CD4-positive, alpha-beta T cell (primary cell): ENCODE results near the gene SMAP2. TPM values are rescaled to one million over a fixed set of nuclear protein-coding genes. Genes with fewer than 3 reads are reported as not detected.

Source experiments
- ATAC-seq: fragments of 200-7000 bp; cut with Tn5 transposase; one replicate; pipeline ENCODE4 v1.10.0; 2022; ENCODE audit warnings: mild to moderate bottlenecking; ENCODE audit not compliant: poor library complexity
- CTCF ChIA-PET: fragments of 350-600 bp; sonication (Branson Sonifier 250); formaldehyde crosslinking; loops from one replicate; lab custom pipeline; 2021; ENCODE audit warnings: antibody characterized with exemption, inconsistent platforms; lab: Charles Lee
- POLR2A ChIA-PET: fragments of 350-600 bp; sonication (Branson Sonifier 250); formaldehyde crosslinking; loops from one replicate; lab custom pipeline; 2021; ENCODE audit warnings: antibody characterized with exemption, inconsistent platforms; lab: Charles Lee
- DNase-seq, 14 experiments: peaks; one replicate each; pipeline ENCODE4 v3.0.0-alpha.2; 2013 to 2020; ENCODE audit warnings: mixed read lengths in 2 of 14
- H3K27ac ChIP-seq, 2 donors: one replicate each; pipeline versions ENCODE4 v1.5.1 to v1.7.0; 2013; ENCODE audit warnings: low read length in 2 of 2, low read depth in 1 of 2, mild to moderate bottlenecking in 1 of 2
- H3K27me3 ChIP-seq, 2 experiments: 1 replicate in 1 of 2; 2 replicates in 1 of 2; pipeline versions ENCODE4 v1.6.1 to v1.7.0; 2013; ENCODE audit warnings: low read length in 2 of 2, control low read depth in 1 of 2, mild to moderate bottlenecking in 1 of 2, moderate library complexity in 1 of 2; ENCODE audit not compliant: insufficient read depth in 2 of 2, control insufficient read depth in 1 of 2
- H3K36me3 ChIP-seq: one replicate; pipeline ENCODE4 v1.6.1; 2013; ENCODE audit warnings: low read length, control low read depth; ENCODE audit not compliant: insufficient read depth
- H3K4me1 ChIP-seq: one replicate; pipeline ENCODE4 v1.6.1; 2013; ENCODE audit warnings: low read length, control low read depth; ENCODE audit not compliant: insufficient read depth
- H3K4me3 ChIP-seq: one replicate; pipeline ENCODE4 v1.5.1; 2013; ENCODE audit warnings: mild to moderate bottlenecking, low read length, moderate library complexity
- H3K9me3 ChIP-seq, 2 experiments: 1 replicate in 1 of 2; 2 replicates in 1 of 2; pipeline versions ENCODE4 v1.6.1 to v1.7.0; 2013; ENCODE audit warnings: low read length in 2 of 2, mild to moderate bottlenecking in 2 of 2, control low read depth in 1 of 2, moderate library complexity in 1 of 2; ENCODE audit not compliant: control insufficient read depth in 1 of 2, insufficient read depth in 1 of 2
- H3K27ac Mint-ChIP-seq: one replicate; pipeline ENCODE4 v1.8.0; 2020; ENCODE audit warnings: mixed read lengths
- H3K27me3 Mint-ChIP-seq: one replicate; pipeline ENCODE4 v1.8.0; 2021; ENCODE audit warnings: mixed read lengths
- H3K36me3 Mint-ChIP-seq: one replicate; pipeline ENCODE4 v1.8.0; 2021; ENCODE audit warnings: low read depth, mixed read lengths
- H3K4me1 Mint-ChIP-seq: one replicate; pipeline ENCODE4 v1.8.0; 2021; ENCODE audit warnings: low read depth, mixed read lengths
- H3K4me3 Mint-ChIP-seq: one replicate; pipeline ENCODE4 v1.8.0; 2020; ENCODE audit warnings: mild to moderate bottlenecking, mixed read lengths
- H3K9me3 Mint-ChIP-seq: one replicate; pipeline ENCODE4 v1.8.0; 2020; ENCODE audit warnings: mixed read lengths
- intact Hi-C, 2 experiments: fragments of 100-400 bp; cut with DNase I in 1 of 2; cut with micrococcal nuclease in 1 of 2; formaldehyde crosslinking; loops; one replicate each; pipeline versions ENCODE4 v1.15.1 to v1.9.0; 2023 to 2025; cut with DNase I, micrococcal nuclease
- total RNA-seq, 174 experiments: library from RNA in 2 of 174; stranded (reverse) in 2 of 174; gene quantifications; one replicate each; pipeline ENCODE4 v1.2.3 and lab custom pipeline; 2021 to 2026
- TF ChIP-seq, protein P1 (sequence below): fragments of 200-600 bp; IDR thresholded peaks from one replicate; pipeline ENCODE4 v1.8.0; 2022; ENCODE audit warnings: antibody characterized with exemption, mild to moderate bottlenecking

SMAP2 gene
- total RNA-seq, 2 experiments from 2014 or later, result 214 to 216 TPM

DNA sequence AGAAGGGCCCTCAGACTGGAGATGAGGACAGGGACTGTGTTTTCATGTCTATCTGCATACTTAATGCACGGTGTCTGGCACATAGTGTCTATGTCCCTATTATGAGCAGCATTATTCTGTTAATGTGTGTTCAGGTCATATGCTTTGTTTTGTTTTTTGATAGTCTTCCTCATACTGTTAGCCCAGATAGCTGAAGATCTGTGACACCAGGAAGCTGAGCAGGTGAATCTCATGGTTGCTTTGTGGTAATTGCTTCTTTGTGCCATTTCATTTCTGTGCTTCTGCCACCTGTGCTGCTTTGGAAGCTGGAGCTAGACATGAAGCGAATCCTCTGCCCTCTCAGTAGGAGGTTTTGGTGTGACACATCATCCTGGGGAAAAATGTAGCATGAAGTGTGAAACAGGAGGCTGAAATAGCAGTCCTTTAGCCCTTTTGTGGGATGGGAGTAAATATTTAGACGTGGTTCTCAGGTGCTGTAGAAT lies 15.8 kb downstream of the SMAP2 start:
- intact Hi-C loops, result loop anchor here in 1 of 2 experiments (10.0 kb wide), 1 partner anchor 135 kb away; the partner anchor contains the start of gene ZMPSTE24
- Mint-ChIP-seq H3K4me1 (peaks cover 86% of the 10 kb centered on the region), H3K27me3 (no peaks in the 10 kb centered on the region), H3K27ac (peak overlapping the region; percentile 96), H3K4me3 (peak overlapping the region; percentile 89), H3K9me3 (no peaks in the 10 kb centered on the region), H3K36me3 (peaks cover 44% of the 10 kb centered on the region)
- ChIA-PET POLR2A (interaction anchor here (0.9 to 10.9 kb wide), 9 partner anchors 9 to 302 kb away, joined by 3 to 304 read pairs (median 5); partner anchors contain the start of genes NFYC and SMAP2), CTCF (interaction anchor here (1.2 to 1.9 kb wide), 2 partner anchors 51 to 73 kb away, joined by 4 to 6 read pairs; no protein-coding TSS in a partner anchor)
- H3K4me3 ChIP-seq, result peak overlapping the region; percentile 53
- peaks cover 96% of the 10 kb centered on the region for H3K4me1 ChIP-seq
- TF ChIP-seq, protein P1, sequence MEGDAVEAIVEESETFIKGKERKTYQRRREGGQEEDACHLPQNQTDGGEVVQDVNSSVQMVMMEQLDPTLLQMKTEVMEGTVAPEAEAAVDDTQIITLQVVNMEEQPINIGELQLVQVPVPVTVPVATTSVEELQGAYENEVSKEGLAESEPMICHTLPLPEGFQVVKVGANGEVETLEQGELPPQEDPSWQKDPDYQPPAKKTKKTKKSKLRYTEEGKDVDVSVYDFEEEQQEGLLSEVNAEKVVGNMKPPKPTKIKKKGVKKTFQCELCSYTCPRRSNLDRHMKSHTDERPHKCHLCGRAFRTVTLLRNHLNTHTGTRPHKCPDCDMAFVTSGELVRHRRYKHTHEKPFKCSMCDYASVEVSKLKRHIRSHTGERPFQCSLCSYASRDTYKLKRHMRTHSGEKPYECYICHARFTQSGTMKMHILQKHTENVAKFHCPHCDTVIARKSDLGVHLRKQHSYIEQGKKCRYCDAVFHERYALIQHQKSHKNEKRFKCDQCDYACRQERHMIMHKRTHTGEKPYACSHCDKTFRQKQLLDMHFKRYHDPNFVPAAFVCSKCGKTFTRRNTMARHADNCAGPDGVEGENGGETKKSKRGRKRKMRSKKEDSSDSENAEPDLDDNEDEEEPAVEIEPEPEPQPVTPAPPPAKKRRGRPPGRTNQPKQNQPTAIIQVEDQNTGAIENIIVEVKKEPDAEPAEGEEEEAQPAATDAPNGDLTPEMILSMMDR, result no peak
- peaks cover 15% of the 10 kb centered on the region for H3K36me3 ChIP-seq
- peak overlapping the region; percentile 58 to 95 for H3K27ac ChIP-seq
- H3K9me3 ChIP-seq, result no peaks in the 10 kb centered on the region
- DNase-seq (peak in 4 of 14 experiments; percentile 23 to 67 (median 54)), ATAC-seq (peak; percentile 14)
- no peaks in the 10 kb centered on the region for H3K27me3 ChIP-seq

DNA sequence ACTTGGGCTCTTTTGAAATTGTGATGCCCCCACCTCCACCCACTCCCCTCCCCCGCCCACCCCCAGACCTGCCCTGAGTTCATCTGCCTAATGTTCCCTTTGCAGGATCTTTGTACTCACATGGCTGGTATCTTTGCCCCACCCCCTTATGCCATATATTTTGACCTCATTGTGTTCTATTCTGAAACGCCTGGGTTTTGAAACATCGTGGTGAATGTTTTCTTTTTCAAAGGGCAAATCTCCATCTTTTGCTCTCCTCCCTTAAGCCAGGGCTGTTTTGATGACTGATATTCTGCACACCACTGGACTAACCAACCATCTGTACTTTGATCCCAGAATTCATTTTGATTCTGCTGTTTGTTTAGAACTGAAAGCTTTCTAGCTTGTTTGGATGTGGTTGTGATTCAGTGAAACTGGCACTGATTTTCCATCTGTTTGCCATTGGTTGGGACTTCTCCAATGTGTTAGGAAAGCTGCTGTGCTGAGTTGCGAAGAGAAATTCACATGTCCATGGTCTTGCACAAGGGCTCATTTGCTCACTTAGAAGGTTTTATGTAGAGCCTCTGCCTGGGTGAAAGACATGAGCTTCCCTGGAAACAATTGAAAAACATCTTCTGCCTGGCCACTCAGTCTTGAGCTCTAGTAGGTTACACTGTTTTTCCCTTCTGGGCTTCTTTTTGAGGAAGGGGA lies 16.5 kb downstream of the SMAP2 start:
- DNase-seq, result peak in 3 of 14 experiments; percentile 51 to 72 (median 51)
- ChIA-PET CTCF (interaction anchor here (1.2 to 4.1 kb wide), 3 partner anchors 14 to 74 kb away, joined by 4 to 16 read pairs (median 6); no protein-coding TSS in a partner anchor), POLR2A (interaction anchor here (0.9 to 10.9 kb wide), 9 partner anchors 8 to 302 kb away, joined by 3 to 304 read pairs (median 5); partner anchors contain the start of genes NFYC and SMAP2)
- Mint-ChIP-seq H3K27ac (peak overlapping the region; percentile 96), H3K36me3 (peaks cover 45% of the 10 kb centered on the region), H3K27me3 (no peaks in the 10 kb centered on the region), H3K4me1 (peaks cover 86% of the 10 kb centered on the region), H3K9me3 (peaks cover 2% of the 10 kb centered on the region), H3K4me3 (peak overlapping the region; percentile 89)
- Histone ChIP-seq H3K27ac (peak overlapping the region; percentile 79 to 95), H3K36me3 (peaks cover 14% of the 10 kb centered on the region), H3K4me3 (peak overlapping the region; percentile 53), H3K9me3 (no peaks in the 10 kb centered on the region), H3K27me3 (no peaks in the 10 kb centered on the region), H3K4me1 (peaks cover 96% of the 10 kb centered on the region)
- TF ChIP-seq, protein P1, result no peak
- intact Hi-C loops, result loop anchor here in 1 of 2 experiments (10.0 kb wide), 1 partner anchor 135 kb away; the partner anchor contains the start of gene ZMPSTE24
- ATAC-seq, result no peak

DNA sequence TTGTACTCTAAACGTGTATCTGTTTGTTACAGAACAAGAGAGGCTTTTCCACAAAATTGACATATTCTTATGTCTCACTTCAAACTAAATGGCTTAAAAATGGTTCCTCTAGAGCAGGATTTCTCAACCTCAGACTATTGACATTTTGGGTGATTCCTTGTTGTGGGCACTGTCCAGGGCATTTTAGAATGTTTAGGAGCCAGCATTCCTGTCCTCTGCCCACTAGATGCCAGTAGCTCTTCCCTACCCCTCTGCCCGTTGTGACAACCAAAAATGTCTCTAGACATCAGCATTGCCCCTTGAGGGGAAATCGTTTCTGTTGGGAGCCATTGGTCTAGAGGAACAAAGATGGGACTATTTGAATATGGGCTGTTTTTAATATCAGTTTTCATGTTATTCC lies 17.3 kb downstream of the SMAP2 start:
- ChIA-PET CTCF (interaction anchor here (0.9 to 4.1 kb wide), 3 partner anchors 14 to 238 kb away, joined by 3 to 16 read pairs (median 3); no protein-coding TSS in a partner anchor), POLR2A (interaction anchor here (1.5 to 10.9 kb wide), 4 partner anchors 10 to 76 kb away, joined by 3 to 304 read pairs (median 18); partner anchors contain the start of gene SMAP2)
- intact Hi-C loops, result no loop called here
- no peaks in the 10 kb centered on the region for H3K27me3 ChIP-seq
- Mint-ChIP-seq H3K27me3 (no peaks in the 10 kb centered on the region), H3K36me3 (peaks cover 38% of the 10 kb centered on the region), H3K9me3 (peaks cover 2% of the 10 kb centered on the region), H3K4me1 (peaks cover 86% of the 10 kb centered on the region), H3K27ac (peak overlapping the region; percentile 96), H3K4me3 (peak overlapping the region; percentile 89)
- peak overlapping the region; percentile 79 to 95 for H3K27ac ChIP-seq
- peaks cover 96% of the 10 kb centered on the region for H3K4me1 ChIP-seq
- ATAC-seq, result no peak
- DNase-seq, result no peak
- TF ChIP-seq, protein P1, result no peak
- H3K9me3 ChIP-seq, result no peaks in the 10 kb centered on the region
- H3K4me3 ChIP-seq, result no peak overlapping the region
- H3K36me3 ChIP-seq, result peaks cover 12% of the 10 kb centered on the region
